GM18861 (cell line): Measurements from ENCODE around the gene KCNJ8.
"Not testable (repeated sequence)": the region's sequence is repeated elsewhere in the genome, so short reads cannot be mapped to it uniquely, and the experiment has no call there.

Source experiments
- ATAC-seq: cut with Tn5 transposase; IDR thresholded peaks from one replicate; pipeline ENCODE4 v1.9.1; 2021; ENCODE audit not compliant: unreplicated experiment

KCNJ8 gene

GRCh38 chr12:21788089-21788983 lies 13.8 kb upstream of the KCNJ8 start:
- ATAC-seq, result no peak

- no peak for ATAC-seq
Observed at GRCh38 chr12:21786041-21786531, 11.6 kb upstream of the KCNJ8 start.

- not testable (repeated sequence) for ATAC-seq
Observed at GRCh38 chr12:21782723-21783122, 8.2 kb upstream of the KCNJ8 start.

GRCh38 chr12:21780786-21781185 lies 6.3 kb upstream of the KCNJ8 start:
- ATAC-seq, result no peak

- no peak for ATAC-seq
Observed at GRCh38 chr12:21776175-21776574, 1.7 kb upstream of the KCNJ8 start.

- no peak for ATAC-seq
Observed at GRCh38 chr12:21775133-21775820, 771 bp upstream of the KCNJ8 start.

GRCh38 chr12:21773806-21774205 lies 700 bp downstream of the KCNJ8 start:
- no peak for ATAC-seq

GRCh38 chr12:21773263-21773741 lies 1.2 kb downstream of the KCNJ8 start:
- ATAC-seq, result no peak

- ATAC-seq, result no peak
Observed at GRCh38 chr12:21771311-21771710, 3.2 kb downstream of the KCNJ8 start.

- no peak for ATAC-seq
Observed at GRCh38 chr12:21769307-21769706, 5.2 kb downstream of the KCNJ8 start.

GRCh38 chr12:21766403-21766802 lies 8.1 kb downstream of the KCNJ8 start:
- no peak for ATAC-seq

- no peak for ATAC-seq
Observed at GRCh38 chr12:21764950-21765349, 9.6 kb downstream of the KCNJ8 start.

GRCh38 chr12:21764065-21764464 lies 10.4 kb downstream of the KCNJ8 start:
- no peak for ATAC-seq

GRCh38 chr12:21763531-21763930 lies 11.0 kb downstream of the KCNJ8 start:
- ATAC-seq, result no peak

GRCh38 chr12:21759737-21760136 lies 14.8 kb downstream of the KCNJ8 start:
- no peak for ATAC-seq

GRCh38 chr12:21757735-21758134 lies 16.8 kb downstream of the KCNJ8 start:
- ATAC-seq, result no peak

- ATAC-seq, result no peak
Observed at GRCh38 chr12:21756699-21757098, 17.8 kb downstream of the KCNJ8 start.

- ATAC-seq, result no peak
Observed at GRCh38 chr12:21751517-21751916, 23.0 kb downstream of the KCNJ8 start.

- no peak for ATAC-seq
Observed at GRCh38 chr12:21745258-21745657, 29.2 kb downstream of the KCNJ8 start.

- ATAC-seq, result no peak
Observed at GRCh38 chr12:21731144-21731543, 43.4 kb downstream of the KCNJ8 start.

GRCh38 chr12:21725731-21726130 lies 48.8 kb downstream of the KCNJ8 start:
- ATAC-seq, result no peak
